ENCODE measurements around the gene HMCN1. TPM values are rescaled to one million over a fixed set of nuclear protein-coding genes. Genes with fewer than 3 reads are reported as not detected.

The HMCN1 gene
- total and polyA plus RNA-seq, 2 donors from 2014 or later = 0.97 to 2.7 TPM

DNA sequence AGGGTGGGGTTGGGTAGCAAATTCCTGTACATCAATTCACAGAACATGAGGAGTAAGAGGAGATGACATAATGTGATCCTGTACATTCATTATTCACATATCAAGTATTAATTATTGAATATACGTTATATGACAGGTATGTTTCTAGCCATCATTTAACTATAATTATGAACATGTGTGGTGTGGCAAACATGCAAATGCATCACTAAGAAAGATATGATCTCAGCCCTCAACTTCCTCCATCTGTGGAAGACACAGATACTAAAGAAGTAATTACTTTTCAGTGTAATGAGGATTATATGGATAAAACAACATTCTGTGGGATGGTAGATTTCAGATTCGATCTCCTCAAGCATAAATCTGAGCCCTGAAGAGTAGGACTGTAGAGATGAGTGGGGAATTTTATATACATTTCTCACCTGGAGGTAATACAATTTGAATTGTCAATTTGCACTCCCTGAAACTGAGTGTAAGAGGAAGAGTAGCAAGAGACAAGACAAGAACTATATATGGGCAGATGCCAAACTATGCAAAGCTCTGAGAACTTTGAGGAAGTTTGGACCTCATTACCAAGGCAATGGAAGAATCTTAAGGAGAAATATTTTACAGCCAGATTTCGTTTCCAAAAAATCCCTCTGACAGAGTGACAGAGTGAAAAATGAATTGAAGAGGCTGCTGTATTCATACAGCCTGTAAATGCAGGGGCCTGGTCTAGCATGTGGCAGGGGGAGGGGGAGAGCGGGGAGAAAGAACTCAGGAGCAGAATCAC lies 365.3 kb downstream of the HMCN1 start:
- H3K9me3 ChIP-seq (ENCODE audit: control insufficient read depth in 2 of 3, insufficient read depth in 1 of 3, low read length in 3 of 3) = no peaks in the 10 kb centered on the region
- TF ChIP-seq, protein P1, sequence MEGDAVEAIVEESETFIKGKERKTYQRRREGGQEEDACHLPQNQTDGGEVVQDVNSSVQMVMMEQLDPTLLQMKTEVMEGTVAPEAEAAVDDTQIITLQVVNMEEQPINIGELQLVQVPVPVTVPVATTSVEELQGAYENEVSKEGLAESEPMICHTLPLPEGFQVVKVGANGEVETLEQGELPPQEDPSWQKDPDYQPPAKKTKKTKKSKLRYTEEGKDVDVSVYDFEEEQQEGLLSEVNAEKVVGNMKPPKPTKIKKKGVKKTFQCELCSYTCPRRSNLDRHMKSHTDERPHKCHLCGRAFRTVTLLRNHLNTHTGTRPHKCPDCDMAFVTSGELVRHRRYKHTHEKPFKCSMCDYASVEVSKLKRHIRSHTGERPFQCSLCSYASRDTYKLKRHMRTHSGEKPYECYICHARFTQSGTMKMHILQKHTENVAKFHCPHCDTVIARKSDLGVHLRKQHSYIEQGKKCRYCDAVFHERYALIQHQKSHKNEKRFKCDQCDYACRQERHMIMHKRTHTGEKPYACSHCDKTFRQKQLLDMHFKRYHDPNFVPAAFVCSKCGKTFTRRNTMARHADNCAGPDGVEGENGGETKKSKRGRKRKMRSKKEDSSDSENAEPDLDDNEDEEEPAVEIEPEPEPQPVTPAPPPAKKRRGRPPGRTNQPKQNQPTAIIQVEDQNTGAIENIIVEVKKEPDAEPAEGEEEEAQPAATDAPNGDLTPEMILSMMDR (IDR thresholded peaks at IDR 0.05; ENCODE audit: borderline replicate concordance, extremely low read depth, insufficient read depth) = no peak
- no peak overlapping the region for H3K9ac ChIP-seq (ENCODE audit: low read length in 3 of 3)
- no peak overlapping the region for H3K27ac ChIP-seq (ENCODE audit: low read depth in 2 of 2, low read length in 2 of 2)
- no peaks in the 10 kb centered on the region for H3K4me1 ChIP-seq (ENCODE audit: control insufficient read depth in 2 of 3, insufficient read depth in 2 of 3, low read depth in 1 of 3, low read length in 3 of 3)
- DNase-seq (no peak), FAIRE-seq (no peak)
- no peaks in the 10 kb centered on the region for H3K36me3 ChIP-seq (ENCODE audit: control insufficient read depth in 2 of 3, insufficient read depth in 3 of 3, low read length in 3 of 3)
- no peak overlapping the region for H3K4me3 ChIP-seq (ENCODE audit: low read length in 3 of 3)
- intact Hi-C loops (cut with DNase I) = no loop called here
- H3K27me3 ChIP-seq (ENCODE audit: control insufficient read depth, insufficient read depth, low read length) = no peaks in the 10 kb centered on the region

GRCh38 chr1:186102107-186102506 lies 367.9 kb downstream of the HMCN1 start:
- Histone ChIP-seq H3K4me1 (ENCODE audit: control insufficient read depth in 2 of 3, insufficient read depth in 2 of 3, low read depth in 1 of 3, low read length in 3 of 3) (no peaks in the 10 kb centered on the region), H3K27me3 (ENCODE audit: control insufficient read depth, insufficient read depth, low read length) (no peaks in the 10 kb centered on the region), H3K9ac (ENCODE audit: low read length in 3 of 3) (no peak overlapping the region), H3K27ac (ENCODE audit: low read depth in 2 of 2, low read length in 2 of 2) (no peak overlapping the region), H3K4me3 (ENCODE audit: low read length in 3 of 3) (no peak overlapping the region), H3K9me3 (ENCODE audit: control insufficient read depth in 2 of 3, insufficient read depth in 1 of 3, low read length in 3 of 3) (no peaks in the 10 kb centered on the region), H3K36me3 (ENCODE audit: control insufficient read depth in 2 of 3, insufficient read depth in 3 of 3, low read length in 3 of 3) (no peaks in the 10 kb centered on the region)
- DNase-seq = no peak
- intact Hi-C loops (cut with DNase I) = no loop called here
- TF ChIP-seq, protein P1 (IDR thresholded peaks at IDR 0.05; ENCODE audit: borderline replicate concordance, extremely low read depth, insufficient read depth) = no peak
- no peak for FAIRE-seq

DNA sequence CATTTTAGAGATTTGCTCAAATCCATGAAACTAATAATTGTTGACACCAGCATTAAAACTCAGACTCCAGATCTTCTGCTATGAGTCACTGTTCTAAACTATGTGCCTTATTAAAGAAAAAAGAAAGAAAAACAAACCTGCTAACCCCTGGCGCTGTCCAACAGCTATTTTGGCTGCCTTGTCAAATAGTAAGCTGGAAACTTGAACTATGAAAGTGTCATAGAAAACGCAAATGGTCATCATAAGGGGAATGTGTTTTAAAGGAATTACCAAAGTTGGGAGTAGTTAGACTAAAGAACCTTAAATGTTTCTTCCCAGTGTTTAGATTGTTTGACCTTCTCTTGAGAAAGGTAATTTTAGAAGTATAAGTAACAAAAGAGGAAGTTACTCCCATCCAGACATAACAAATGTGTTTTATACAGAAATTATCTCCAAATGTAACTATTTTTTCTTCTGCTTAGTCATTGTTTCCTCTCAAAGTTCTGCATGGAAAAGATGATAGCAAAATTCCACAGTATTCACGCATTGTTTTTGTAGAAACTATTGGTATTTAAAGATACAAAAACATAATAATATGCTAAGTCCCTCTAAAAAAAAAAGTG lies 368.5 kb downstream of the HMCN1 start:
- no peak overlapping the region for H3K27ac ChIP-seq (ENCODE audit: low read depth in 2 of 2, low read length in 2 of 2)
- intact Hi-C loops (cut with DNase I) = no loop called here
- H3K4me1 ChIP-seq (ENCODE audit: control insufficient read depth in 2 of 3, insufficient read depth in 2 of 3, low read depth in 1 of 3, low read length in 3 of 3) = no peaks in the 10 kb centered on the region
- FAIRE-seq = peak; percentile 45
- peak in 3 of 5 donors; percentile 12 to 53 (median 24) for DNase-seq
- H3K9ac ChIP-seq (ENCODE audit: low read length in 3 of 3) = no peak overlapping the region
- TF ChIP-seq, protein P1 (IDR thresholded peaks at IDR 0.05; ENCODE audit: borderline replicate concordance, extremely low read depth, insufficient read depth) = no peak
- H3K4me3 ChIP-seq (ENCODE audit: low read length in 3 of 3) = no peak overlapping the region
- H3K9me3 ChIP-seq (ENCODE audit: control insufficient read depth in 2 of 3, insufficient read depth in 1 of 3, low read length in 3 of 3) = no peaks in the 10 kb centered on the region
- H3K27me3 ChIP-seq (ENCODE audit: control insufficient read depth, insufficient read depth, low read length) = no peaks in the 10 kb centered on the region
- H3K36me3 ChIP-seq (ENCODE audit: control insufficient read depth in 2 of 3, insufficient read depth in 3 of 3, low read length in 3 of 3) = no peaks in the 10 kb centered on the region

Data from kidney (tissue), 14 donors.